Stimulated activated CD8-positive, alpha-beta memory T cell treated with anti-CD3 and anti-CD28 coated beads, Interleukin-12 subunit alpha, Interleukin-12 subunit beta, amount 100 ng/mL, for 24 hours (primary cell): ENCODE measurements around the gene HEATR5A.

Source experiments
- DNase-seq: peaks from one replicate; pipeline ENCODE4 v3.0.0-alpha.2; 2020; ENCODE audit errors: extremely low read depth

Gene HEATR5A

DNA sequence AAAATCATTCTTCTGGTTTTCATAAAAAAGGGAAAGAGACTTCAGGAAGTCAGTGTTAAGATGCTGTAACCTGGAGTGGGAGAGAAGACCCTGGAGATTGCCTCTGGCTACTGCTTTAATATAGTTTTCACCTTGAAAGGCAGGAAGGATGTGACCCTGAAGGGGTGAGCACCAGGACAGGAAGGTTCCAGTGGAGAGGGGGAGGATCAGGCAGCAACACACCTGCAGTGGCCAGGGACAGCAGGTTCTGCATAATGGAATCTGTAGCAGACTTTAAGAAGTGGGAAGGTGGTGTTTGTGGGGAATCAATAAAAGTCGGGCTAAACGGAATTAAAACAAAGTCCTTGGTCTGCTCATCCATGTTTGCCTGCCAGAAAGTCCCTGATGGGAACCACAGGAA, 6.3 kb upstream of the HEATR5A start:
- no peak for DNase-seq

DNA sequence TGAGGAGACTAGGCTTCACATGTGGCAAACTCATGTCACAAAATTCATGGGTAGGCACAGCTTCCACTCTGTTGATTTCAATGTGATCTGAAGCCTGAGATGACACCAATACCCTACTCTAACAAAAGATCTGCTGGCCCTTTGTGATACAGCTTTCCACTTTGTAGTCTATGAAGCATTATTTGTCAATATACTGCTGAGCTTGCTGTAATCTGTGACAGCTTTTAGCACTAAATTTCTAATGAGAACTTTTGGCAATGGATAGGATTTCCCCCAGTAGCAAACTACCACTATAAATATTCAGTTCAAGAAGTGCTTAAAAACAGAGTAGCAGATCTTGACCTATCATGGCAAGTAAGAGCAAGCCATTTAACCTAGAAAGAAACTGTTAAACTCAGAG, 5.6 kb upstream of the HEATR5A start:
- no peak for DNase-seq

DNA sequence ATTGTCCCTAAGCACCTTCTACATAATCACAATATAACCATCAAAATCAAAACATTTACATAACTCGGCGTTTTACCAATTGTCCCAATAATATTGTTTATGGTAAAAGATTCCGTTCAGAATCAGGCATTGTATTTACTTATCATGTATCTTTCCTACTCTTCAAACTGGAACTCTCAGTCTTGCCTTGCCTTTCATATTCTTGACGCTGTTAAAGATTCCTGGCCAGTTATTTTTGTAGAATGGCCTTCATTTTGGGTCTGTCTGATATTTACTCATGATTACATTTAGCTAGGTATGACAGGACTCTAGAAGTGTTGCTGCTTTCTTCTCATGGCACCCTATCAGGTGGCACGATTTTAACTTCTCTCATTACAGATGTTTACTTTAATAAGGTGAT, 850 bp upstream of the HEATR5A start:
- DNase-seq, result no peak

DNA sequence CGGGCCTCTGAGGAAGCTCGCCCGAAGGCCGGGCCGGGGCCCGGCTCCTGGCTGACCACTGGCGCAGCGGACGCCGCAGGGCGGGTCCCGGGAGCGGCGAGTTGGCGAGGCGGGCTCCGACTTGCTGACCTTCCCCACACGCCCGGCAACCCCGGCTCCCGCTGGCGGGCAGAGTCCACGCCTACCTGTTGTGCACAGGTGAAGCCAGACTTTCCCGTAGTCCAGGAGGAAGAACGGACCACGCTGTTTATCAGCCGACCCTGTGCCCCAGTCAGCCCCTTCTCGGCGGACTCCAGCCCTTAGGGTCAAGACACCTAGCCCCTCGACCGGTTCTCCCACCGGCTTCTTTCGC, 407 bp downstream of the HEATR5A start:
- no peak for DNase-seq

DNA sequence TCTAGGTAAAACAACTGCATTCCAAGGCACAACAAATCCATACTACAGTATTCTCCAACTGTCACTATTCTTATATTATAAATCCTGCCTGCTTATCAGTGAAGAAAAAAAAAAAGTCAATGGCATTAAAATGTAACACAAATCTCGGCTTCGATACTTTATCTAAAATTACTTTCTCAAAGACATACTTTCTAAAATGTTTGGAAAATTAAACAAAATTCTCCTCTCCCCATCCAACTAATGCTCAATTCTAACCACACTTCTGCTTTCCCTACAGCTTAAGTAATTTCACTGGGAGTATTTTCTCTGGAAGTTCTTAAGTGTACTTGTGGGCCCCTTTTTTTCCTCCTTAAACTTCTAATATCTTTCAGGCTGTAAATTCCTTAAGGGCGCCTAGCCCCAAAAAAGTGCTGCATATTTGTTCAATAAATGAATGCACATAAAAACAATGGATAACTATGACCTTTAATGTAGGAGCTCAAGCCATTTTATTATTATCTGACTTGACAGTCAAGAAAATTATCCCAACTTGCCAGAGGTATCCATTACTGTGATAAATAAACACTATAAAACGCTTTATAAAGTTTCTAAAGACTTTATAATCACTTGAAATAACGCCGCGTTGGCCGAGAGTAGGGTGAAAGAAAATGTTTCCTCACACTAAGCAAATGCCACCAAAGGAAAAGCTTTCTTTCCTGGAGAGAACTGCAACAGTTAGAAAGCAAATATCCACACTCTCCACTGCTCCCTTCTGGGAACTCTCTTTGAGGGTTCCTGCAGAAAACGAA, 977 bp downstream of the HEATR5A start:
- no peak for DNase-seq

DNA sequence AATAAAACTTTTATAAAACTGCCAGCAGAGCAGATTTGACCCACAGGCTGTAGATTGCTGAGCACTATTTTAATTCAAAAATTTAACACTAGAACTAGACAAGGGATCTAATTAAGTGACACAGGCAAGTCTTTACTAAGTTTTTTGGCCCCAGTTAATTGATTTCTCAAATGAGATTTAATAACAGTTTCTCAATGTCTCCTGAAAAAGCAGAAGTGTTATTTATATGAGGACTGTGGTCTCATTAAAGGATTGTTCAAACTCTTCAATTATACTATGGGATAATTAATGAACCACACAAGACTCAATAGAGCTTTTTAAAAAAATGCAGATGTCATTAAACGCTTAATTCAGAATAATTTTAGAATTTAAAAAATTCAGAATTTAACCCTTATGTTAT, 1.9 kb downstream of the HEATR5A start:
- no peak for DNase-seq

DNA sequence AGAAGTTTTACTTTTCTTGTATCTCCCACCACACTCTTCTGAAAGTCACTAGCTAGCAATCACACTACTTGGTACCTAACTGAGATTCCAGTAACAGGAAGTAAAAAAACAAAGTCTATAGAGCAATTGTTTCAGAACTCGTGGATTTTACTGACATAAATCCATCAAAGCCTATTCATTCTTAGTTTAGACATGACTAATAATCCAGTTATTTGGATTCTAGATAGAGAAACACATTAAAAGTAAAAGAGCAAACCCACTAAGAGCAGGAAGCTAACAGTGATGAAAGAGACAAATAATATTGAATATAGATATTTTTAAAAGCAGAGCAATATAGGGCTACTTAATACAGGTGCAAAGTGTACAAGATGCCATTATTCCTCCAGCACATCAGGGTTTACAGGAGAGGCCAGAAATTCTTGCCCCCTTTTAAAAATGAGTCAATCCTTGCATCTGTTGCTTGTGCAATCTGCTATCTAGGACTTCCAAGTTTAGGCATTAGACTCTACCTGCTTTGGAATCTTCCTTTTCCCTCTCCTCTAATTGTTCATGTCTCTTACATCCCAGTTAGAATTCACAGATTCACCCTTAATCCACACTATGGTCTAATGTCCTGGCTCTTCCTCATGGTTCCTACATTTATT, 6.0 kb downstream of the HEATR5A start:
- DNase-seq, result no peak

DNA sequence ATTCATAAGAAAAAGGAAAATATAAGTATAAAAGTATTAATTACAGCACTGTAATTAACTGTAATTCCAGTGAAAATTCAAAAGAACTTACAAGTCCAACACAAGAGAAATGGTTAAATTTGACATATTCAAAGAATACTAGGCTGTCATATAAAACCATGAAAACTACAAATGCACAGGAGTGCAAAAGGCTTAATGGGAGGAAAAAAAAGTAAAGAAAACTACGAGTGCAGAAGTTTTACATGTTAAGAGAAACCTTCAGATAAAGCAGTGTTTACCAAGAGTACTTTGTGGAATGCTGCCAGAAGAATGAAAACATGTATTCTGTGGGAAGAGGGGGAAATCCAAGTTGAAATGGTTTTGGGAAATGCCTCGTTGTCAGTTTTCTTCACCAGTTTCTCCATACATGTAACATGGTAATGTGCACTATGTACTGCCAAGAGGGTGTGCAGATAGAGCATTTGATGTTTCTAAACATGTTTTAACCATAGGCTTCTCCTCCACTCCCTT, 9.1 kb downstream of the HEATR5A start:
- DNase-seq, result no peak

DNA sequence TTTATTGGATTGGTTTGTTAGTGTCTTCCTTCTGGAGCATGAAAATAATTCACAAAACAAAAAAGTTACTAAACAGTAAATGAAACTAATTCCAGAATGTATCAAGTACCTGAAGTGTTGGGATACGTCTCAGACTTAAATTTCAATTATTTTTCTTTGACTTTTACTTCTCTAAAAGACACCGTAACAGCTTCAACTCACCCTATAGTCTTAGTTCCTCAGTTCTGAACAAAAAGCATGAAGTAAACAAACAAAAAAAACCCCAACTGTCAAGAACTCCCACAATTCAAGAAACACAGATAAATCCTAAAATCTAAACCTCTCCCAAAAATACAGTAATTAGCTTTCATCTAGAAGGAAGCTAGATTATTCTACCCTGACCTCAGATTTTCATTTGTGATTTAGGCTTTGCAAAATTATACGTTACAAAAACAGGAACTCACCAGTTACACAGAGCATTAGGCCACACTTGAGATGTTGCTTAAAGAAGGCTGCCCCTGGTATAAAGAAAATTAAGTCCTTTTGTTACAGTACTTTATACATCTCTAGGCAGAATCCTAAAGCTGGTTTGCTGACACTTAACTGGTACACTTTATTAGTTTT, 10.2 kb downstream of the HEATR5A start:
- no peak for DNase-seq

DNA sequence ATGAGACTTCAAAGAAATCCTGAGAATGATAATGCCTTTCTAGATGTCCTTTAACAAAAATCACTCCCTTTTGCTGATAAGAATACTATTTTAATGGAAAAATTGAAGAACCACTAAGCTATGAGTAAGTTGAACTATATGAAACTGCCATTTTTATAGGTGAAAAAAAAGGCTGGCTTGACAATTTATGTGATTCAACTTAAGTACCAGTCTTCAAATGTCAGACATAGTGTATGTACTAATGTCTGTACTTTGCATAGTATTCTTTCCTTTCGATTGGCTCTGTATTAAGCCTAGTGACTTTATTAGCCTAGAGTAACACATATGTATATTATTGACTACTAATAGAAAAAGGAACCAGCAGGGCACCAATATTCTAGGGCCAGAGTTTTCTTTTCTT, 11.9 kb downstream of the HEATR5A start:
- DNase-seq, result no peak

DNA sequence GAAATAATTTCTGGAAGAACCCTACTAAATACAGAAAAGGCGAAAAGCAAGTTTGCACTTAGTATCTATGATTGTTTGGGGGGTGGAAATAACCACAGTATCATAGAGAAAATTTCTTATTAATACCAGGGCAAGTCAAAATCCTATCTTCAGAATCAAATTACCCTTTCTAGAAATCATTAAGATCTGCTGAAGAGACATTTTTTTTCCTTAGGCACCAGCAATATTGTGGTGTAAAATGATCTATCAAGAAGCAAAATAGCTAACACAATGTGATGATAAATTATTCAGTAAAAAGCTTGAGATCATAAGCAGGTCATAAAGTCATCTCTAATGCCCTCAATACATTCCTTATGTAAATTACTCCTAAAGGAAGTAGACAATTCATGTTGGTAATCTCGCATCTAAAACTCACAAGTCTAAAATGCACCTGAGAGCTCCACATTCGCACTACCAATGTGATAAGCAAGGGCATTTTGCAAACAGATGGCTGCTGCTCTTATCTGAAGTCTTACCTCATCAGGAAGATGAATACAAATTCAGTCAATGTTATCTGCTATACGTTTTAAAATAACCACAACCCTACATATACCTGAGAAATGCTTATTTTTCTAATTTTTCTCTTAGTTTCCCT, 14.6 kb downstream of the HEATR5A start:
- DNase-seq, result no peak

DNA sequence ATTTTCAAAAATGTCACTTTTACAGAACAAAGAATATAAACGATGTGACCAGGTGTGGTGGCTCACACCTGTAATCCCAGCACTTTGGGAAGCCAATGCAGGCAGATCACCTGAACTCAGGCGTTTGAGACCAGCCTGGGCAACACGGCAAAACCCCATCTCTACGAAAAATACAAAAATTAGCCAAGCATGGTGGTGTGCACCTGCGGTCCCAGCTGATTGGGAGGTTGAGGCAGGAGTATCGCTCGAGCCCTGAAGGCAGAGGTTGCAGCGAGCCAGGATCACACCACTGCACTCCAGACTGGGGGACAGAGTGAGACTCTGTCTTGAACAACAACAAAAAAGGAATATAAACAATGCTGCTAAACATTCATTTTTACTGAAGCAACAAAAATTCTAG, 15.2 kb downstream of the HEATR5A start:
- DNase-seq, result no peak

DNA sequence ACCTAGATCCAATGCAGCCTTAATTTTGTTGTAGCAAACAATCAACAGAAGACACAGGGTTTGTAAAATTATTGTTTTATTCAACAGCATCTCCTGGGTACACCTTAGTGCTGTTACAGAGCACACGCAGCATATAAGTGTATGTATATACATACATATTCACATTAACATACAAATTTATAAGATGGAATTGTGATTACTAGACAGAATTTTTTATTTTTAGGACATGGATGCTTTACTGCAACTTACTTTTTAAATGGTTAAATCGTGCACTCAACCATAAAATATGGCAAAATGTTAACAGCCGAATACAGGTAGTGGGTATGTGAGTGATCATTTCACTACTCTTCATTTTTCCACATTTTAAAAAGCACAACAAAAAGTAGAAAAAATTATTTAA, 16.6 kb downstream of the HEATR5A start:
- DNase-seq, result no peak

DNA sequence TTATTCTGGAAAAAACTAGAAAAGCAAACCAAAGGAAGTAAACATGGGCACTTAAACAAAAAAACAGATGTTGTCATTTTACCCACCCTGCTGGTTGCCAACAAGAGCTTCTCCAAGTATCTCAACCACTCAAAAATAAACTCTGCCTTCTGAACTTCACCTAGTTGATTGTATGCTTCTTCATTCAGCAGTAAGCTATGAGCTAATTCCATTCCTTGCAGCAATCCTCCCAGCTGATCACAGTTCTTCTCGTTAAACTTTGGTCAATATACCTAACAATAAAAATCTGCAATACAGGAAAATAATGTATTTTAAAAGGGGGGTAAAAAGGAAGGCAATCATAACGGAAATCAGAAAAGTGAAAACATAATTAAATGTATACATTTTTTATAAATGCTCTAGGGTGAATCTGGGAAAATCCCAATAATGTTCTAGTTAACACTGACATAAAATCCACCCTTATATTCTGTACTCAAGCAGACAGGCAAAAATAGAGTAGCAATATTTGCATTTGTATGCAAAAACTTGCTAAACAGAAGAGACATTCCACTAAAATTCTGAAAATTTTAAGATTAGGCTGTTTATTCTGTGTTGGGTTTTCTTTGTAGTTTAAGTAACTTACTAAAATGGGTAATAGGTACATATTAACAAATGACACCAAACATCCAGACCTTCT, 17.4 kb downstream of the HEATR5A start:
- no peak for DNase-seq

DNA sequence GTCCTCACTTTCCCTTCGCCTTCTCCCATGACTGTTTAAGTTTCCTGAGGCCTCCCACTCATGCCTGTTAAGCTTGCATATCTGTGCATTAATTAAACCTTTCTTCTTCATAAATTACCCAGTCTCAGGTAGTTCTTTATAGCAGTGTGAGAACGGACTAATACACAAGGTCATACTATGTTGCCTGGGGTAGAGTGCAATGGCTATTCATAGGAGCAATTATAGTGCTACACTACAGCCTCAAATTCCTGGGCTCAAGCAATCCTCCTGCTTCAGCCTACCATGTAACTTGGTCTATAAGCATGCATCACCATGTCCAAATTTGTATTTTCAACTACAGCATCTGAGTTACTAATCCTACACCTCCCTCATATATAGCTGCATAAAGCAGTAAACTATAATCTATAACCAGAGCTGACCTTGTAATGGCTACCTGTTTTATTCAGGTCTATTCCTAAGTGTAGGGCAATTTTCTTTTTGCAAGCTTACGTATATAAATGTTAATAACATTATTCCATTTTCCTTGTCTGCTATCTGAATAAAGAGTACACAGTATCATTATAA, 18.9 kb downstream of the HEATR5A start:
- DNase-seq, result no peak

DNA sequence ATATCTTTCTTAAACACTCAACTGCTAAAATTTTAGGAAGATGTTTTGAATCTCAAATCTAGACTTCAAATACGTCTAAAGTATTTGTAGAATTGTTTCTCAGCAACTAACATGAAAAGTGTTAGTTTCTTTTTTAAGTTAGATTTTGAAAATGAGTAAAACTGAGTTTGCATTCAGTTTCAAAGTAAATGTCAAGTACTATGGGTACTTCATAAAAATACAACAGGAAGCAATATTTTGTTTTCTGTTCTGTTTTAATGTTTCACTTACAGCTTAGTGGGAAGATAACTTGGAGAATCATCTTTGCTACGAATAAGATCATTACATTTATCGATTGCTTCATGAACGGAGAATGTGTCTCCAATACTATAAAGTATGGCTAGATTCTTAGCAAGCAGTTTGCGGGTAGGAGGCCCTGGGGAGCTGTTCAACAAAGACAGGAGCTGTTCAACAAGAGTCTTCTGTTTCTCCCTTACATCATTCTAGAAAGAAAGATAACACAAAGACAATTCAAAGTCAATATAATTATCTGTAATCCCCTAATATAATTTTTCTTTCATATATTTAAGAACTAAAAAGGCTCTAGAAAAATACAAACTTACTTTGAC, 20.2 kb downstream of the HEATR5A start:
- no peak for DNase-seq

DNA sequence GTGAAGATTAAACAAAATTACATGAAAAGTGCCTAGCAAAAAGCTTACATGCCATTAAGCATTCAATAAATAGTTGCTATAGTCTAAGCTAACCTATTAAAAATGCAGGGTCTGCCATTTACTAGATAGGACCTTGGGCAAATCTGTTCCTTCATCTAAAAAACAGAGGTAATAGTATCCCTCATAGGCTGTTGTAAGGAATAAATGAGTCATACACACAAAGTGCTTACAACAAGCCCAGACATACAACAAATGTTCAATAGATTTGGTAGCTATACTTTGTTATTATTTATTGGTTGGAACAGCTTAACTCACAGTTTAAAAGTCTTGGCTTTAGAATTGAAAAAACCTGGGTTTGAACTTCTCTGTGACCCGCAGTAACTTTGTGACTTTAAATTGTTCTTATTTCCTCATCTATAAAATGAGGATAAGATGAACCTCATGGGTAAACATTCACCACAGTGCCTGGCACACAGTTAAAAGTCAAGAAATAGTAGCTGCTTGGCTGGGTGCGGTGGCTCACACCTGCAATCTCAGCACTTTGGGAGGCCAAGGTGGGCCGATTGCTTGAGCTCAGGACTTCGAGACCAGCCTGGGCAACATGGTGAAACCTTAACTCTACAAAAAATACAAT, 24.7 kb downstream of the HEATR5A start:
- DNase-seq, result no peak

DNA sequence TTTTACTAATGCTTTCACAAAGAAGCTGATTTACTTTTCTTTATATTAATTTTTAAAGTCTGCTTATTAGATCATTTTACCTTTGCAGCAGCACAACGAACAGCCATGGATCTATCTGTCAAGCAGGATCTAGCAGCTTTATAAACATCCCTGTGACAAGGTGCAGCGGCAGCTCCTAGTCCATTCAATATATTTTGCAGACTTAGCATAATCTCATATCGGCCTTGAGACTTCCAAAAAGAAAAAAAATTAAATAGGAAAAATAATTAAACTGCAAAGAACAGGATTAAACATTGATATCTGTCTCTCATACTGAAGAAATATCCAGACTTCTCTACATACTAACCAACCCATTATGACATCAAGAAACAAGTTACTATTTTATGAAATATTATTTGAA, 25.2 kb downstream of the HEATR5A start:
- DNase-seq, result no peak

DNA sequence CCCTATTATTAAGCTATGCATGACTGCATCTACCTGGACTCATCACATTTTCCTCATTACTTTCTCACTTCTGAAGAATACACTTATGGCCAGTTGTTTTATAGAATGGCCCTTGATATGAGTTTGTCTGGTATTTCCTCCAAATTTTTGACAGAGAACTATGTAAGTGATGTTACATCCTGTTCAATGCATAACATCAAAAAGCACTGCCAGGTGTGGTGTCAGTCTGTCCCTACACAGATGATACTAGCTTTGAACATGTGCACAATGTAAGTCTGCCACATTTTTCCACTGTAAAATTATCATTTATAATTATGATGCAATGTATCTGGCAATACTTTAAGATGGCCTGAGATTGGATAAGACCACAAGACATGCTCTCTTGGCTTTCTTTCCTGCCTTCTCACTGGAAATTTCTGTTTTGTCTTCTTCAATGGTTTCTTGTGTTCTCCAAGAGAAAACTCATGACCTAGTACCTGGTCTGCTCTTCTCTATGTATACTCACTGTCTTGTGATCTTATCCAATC, 28.3 kb downstream of the HEATR5A start:
- DNase-seq, result no peak

DNA sequence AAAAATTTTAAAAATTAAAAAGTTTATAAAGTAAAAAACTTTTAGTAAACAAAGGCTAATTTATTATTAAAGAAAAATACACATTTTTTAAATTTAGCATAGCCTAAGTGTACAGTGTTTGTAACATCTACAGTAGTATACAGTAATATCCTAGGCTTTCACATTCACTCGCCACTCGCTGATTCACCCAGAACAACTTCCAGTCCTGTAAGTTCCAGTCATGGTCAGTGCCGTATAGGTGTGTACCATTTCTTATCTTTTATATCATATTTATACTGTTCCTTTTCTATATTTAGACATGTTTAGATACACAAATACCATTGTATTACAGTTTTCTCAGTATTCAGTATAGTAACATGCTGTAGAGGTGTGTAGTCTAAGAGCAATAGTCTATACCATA, 28.9 kb downstream of the HEATR5A start:
- no peak for DNase-seq

DNA sequence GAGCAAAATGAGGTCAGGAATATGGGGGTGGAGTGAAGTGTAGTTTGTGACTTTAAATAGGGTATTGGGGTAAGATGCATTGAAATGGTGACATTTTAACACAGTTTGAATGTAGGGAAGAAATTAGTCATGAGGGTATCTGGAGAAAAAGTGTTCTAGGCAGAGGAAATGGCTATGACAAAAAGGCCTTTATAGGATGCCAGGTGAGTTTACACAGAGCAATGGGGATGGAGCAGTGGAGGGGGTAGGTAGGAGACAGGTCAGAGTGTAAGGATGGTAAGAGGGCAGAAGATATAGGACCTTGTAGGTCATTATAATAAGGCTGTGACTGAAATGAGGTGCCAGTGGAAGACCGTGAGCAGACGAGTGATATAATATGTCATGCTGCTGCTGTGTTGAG, 30.4 kb downstream of the HEATR5A start:
- DNase-seq, result no peak
